Sigmoid colon (tissue), 4 donors: ENCODE results near the gene WBP2NL.

ENCODE experiments used
- CTCF ChIP-seq, 4 experiments: fragments of 450-650 bp in 3 of 4; fragments of 200-600 bp in 1 of 4; IDR thresholded peaks; one replicate each; pipeline ENCODE4 v1.5.1; 2016 to 2019; ENCODE audit warnings: antibody characterized with exemption in 4 of 4, mild to moderate bottlenecking in 3 of 4, moderate library complexity in 2 of 4
- EP300 ChIP-seq, 4 donors: sonication (generic); formaldehyde crosslinking; IDR thresholded peaks; one replicate each; pipeline ENCODE4 v1.6.1; 2017; ENCODE audit warnings: antibody characterized with exemption in 4 of 4

GRCh38 chr22:42050641-42051180, 52.1 kb downstream of the WBP2NL start:
- TF ChIP-seq CTCF (IDR thresholded peaks at IDR 0.05) (no peak), EP300 (IDR thresholded peaks at IDR 0.05) (no peak)
